GM18499 (cell line): Measurements from ENCODE around the gene PEX5L.
A peak's percentile ranks its signal among the peaks of the same experiment; 100 is the strongest.
"Not testable (repeated sequence)": the region's sequence is repeated elsewhere in the genome, so short reads cannot be mapped to it uniquely, and the experiment has no call there.

Experiments
- ATAC-seq: cut with Tn5 transposase; IDR thresholded peaks from one replicate; pipeline ENCODE4 v1.9.1; 2021; ENCODE audit warnings: moderate number of reproducible peaks; ENCODE audit not compliant: insufficient read depth, unreplicated experiment

Gene PEX5L, protein sequence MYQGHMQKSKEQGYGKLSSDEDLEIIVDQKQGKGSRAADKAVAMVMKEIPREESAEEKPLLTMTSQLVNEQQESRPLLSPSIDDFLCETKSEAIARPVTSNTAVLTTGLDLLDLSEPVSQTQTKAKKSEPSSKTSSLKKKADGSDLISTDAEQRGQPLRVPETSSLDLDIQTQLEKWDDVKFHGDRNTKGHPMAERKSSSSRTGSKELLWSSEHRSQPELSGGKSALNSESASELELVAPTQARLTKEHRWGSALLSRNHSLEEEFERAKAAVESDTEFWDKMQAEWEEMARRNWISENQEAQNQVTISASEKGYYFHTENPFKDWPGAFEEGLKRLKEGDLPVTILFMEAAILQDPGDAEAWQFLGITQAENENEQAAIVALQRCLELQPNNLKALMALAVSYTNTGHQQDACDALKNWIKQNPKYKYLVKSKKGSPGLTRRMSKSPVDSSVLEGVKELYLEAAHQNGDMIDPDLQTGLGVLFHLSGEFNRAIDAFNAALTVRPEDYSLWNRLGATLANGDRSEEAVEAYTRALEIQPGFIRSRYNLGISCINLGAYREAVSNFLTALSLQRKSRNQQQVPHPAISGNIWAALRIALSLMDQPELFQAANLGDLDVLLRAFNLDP

DNA sequence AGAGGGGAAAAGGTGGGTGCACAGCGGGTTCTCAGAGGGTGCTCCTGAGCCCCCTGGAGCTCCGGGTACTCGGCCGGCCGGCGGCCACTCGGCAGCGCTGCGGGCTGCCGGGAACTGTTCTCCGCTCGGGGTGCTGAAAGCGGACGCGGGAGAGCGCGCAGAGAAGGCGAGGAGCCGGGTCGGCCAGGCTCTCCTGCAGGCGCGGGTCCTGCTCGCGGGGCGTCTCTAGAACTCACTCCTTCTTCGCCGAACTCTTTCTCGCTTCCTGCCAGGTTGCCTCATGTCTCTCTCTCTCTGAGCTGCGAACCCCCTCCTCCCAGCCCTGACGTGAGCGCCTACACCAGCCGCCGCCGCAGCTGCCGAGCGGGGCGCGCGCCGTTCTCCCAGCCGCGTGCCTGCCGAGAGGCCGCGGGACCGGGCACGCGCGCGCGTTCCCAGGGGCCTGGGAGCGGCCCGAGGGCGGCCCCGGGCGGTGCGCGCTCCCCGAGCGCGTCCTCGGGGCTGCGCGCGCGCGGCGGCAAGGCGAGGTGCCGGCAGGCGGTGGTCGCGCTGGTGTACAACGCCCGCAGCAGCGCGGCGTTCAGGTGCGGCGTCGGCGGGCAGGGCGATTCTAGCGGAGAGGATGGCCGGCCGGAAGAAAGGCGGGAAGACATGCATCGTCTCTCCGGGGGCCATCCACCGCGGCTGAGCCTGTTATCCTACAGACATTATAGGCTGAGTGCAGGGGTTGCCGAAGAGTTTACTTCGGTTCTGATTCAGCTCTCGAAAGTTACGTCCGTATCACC, at the start of gene PEX5L:
TSS of gene PEX5L (minus strand) at position 267 of the 785 bp plus-strand sequence. CDS start 338 bp downstream, outside the sequence.
- no peak for ATAC-seq

DNA sequence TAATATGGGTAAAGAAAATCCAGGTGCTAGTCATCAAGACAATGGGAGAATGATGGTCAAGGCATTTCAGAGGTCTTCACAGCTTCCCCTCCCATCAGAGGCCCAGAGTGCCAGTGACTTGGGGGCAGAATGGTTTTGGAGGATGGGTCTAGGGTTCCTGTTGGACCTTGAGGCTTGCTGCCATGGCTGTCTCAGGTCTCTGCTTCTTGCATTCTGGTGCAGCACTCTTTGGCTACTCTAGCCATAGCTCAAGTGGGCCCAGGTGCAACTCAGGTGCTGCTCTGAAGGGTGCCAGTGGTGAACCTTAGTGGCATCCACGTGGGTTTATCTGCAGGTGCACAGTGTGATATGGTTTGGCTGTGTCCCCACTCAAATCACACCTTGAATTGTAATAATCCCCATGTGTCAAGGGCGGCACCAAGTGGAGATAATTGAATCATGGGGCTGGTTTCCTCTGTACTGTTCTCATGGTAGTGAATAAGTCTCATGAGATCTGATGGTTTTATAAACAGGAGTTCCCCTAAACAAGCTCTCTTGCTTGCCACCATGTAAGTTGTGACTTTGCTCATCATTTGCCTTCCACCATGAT, 48.5 kb upstream of the PEX5L start:
- no peak for ATAC-seq

GRCh38 chr3:180082699-180083098, 46.0 kb upstream of the PEX5L start:
- no peak for ATAC-seq

- ATAC-seq: no peak
Observed at GRCh38 chr3:180078592-180078991, 41.9 kb upstream of the PEX5L start.

DNA sequence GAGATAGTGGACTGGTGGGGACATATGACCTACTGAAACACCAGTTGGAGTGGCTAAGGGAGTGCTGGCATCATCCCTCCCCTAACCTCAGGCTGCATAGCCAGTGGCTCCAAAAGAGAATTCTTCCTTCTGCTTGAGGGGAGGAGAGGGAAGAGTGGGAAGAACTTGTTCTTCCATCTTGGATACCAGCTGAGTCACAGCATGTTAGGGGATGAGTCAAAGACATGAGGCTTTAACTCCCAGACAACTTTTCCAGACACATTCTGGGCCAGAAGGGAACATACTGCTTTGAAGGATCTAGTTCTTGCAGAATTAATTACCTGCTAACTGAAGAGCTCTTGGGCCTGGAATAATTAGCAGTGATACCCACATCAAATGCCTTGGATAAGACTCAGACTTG, 36.8 kb upstream of the PEX5L start:
- ATAC-seq: no peak

DNA sequence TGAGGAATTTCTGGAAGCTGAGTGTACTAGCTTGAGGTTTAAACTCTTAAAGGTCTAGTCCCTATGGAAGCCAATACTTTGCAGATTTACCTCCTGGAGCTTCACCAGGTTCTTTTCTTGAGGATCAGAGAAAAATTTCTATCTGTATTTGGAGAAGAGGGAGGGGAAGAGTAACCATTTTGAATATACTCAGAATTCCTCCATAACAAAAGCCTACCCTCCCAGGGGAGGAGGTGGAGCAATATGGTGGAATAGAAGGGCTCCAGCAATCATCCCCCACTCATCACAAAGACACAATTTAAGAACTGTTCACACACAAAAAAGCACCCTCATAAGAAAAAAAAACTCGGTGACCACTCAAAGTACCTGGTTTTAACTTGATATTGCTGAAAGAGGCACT, 36.0 kb upstream of the PEX5L start:
- ATAC-seq: no peak

DNA sequence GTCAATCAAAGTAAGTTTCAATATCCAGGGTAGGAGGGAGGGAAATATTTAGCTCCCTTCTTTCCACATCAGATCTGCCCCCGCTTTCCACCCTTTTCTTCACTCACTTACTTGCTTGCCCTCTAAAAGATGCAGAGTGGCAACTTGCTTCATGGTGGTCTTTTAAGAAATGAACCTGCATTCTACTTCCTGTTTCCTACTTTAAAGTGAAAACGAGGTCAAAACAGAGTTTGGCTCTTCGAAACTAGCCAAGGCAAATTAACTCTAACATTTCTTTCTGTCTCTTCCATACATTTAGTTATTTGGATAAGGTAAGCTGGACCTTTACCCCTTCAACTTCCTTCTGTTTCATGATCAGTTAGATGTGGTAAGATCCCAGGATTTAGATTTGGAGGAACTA, 34.2 kb upstream of the PEX5L start:
- no peak for ATAC-seq

- ATAC-seq: no peak
Observed at GRCh38 chr3:180068023-180068422, 31.3 kb upstream of the PEX5L start.

DNA sequence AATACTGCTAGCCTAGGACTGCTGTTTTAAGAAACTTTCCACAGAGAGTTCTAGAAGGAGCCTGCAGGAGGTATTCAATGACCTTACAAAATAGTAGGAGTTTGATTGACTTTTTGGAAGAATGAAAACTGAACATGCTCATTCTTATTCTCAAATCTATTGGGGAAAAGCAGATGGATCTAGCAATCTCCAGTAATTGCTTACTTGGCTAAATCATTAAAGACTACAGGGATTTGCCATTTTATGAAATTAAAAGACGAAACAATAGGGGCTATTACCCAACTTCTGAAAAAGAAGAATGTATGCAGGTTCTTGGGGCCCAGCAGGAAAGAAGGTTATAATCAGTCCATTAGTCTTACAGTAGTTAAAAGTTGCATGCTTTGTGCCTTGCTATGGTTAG, 29.9 kb upstream of the PEX5L start:
- ATAC-seq: no peak

GRCh38 chr3:180063783-180064182, 27.0 kb upstream of the PEX5L start:
- ATAC-seq: no peak

DNA sequence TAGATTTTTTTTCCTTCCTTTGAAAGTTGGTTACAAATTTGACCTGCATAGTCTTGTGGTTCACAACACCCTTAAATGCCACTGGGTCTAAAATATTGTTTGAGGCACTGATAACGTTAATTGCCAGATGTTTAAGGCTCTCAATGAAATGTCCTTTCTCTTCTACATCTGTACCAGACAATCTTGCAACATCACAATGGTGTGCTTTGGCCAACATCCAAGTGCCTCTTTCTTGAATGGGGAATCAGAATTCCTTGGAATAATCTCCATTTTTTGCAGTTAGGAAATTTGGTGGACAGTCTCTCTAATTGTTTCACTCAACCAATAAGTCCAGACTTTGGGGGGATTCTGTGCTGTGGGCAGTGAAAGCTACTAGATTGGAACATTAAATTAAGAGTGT, 26.0 kb upstream of the PEX5L start:
- ATAC-seq: no peak

- no peak for ATAC-seq
Observed at GRCh38 chr3:180059356-180059755, 22.6 kb upstream of the PEX5L start.

GRCh38 chr3:180058238-180058637, 21.5 kb upstream of the PEX5L start:
- ATAC-seq: no peak

DNA sequence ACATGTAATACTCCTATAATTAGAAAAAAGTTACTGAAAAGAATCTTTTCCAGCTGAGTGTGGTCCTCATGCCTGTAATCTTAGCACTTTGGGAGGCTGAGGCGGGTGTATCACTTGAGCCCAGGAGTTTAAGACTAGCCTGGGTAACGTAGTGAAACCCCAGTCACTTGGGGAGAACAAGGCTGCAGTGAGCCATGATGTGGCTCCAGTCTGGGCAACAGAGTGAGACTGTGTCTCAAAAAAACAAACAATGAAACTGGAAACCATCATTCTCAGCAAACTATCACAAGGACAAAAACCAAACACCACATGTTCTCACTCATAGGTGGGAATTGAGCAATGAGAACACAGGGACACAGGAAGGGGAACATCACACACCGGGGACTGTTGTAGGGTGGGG, 18.9 kb upstream of the PEX5L start:
- ATAC-seq: not testable (repeated sequence)

GRCh38 chr3:180049391-180049790, 12.7 kb upstream of the PEX5L start:
- ATAC-seq: no peak

- no peak for ATAC-seq
Observed at GRCh38 chr3:180048840-180049239, 12.1 kb upstream of the PEX5L start.

- ATAC-seq: peak; percentile 98
Observed at GRCh38 chr3:180048103-180048502, 11.4 kb upstream of the PEX5L start.

GRCh38 chr3:180040966-180041365, 4.2 kb upstream of the PEX5L start:
- no peak for ATAC-seq

GRCh38 chr3:180036092-180036670, 556 bp downstream of the PEX5L start:
- no peak for ATAC-seq

GRCh38 chr3:180026997-180027396, 9.7 kb downstream of the PEX5L start:
- no peak for ATAC-seq
